DMS114 treated with DMSO at 0.1 percent for 48 hours (cell line): Measurements from ENCODE around the gene YEATS2.
"Not testable (repeated sequence)": the region's sequence is repeated elsewhere in the genome, so short reads cannot be mapped to it uniquely, and the experiment has no call there.

Experiments
- DNase-seq: peaks from one replicate; lab custom pipeline; 2025; ENCODE audit not compliant: unreplicated experiment; lab: John Stamatoyannopoulos, UW

Gene YEATS2

DNA sequence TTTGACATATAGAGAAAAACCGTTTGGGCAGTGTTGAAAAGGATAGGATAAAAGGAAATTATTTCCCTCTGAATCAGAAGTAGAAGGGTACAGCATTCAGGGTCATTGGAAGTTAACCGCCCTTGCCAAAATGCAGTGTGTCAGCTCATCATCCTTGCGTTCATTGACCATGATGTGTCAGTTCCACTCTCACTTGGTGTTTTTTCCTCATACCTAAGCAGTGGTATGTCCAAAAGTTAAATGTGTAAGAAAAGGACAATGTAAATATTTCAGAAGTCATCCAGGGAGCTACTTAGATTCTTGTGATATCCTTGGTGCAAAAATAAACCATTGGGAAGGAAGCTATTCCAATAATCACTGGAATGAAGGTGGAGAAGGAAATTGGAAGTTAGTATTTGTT is 77.0 kb downstream of the YEATS2 start:
- DNase-seq, result no peak

GRCh38 chr3:183775781-183776180 is 78.2 kb downstream of the YEATS2 start:
- DNase-seq, result no peak

GRCh38 chr3:183776451-183776850 is 78.9 kb downstream of the YEATS2 start:
- DNase-seq, result not testable (repeated sequence)

DNA sequence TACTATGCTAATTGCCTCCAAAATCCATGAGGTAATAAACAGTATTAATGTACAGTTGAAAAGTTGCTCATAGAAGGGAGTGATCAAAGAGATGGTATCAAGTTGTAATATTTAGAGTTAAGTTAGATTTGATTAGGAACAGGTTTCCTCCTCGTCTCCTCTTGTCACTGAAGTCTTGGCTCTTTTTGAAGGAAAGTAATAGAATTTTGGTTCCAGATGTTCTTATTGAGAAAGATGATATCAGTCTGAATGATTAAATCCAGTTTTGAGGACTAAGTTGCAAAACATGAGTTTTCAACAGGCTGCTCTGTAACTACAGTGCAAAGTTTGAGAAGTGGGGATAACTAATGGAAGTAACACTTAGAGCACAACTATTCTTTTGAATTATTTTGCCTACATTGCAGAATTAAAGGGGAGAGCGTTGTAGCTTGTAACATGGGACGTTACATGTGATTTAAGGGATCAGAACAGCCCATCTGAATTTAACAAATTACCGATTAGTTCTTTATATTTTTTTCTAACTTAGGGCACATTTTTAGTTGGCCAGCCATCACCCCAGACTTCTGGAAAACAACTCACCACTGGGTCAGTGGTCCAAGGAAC is 79.5 kb downstream of the YEATS2 start:
- no peak for DNase-seq

DNA sequence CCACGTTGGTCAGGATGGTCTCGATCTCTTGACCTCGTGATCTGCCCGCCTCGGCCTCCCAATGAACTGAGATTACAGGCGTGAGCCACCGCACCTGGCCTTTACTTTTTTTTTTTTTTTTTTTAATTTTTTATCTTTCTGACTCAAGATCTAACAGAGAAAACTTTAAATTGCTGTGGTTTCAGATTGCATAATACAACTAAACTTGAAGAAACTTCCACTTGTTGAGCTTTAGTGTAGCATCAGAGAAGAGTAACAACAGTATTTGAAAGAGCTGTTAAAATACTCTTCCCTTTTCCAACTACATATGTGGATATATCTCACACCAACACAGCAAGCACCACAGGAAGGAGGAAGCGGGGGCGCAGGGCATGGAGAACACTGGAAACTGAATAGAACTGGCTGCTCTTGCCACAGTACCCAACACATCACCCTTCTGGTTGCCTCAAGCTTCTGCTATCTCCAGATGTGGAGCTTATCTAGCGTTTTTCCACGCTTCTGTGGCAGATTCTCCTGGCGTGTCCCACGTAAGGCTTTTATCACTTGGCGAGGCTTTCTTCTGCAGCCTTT is 82.4 kb downstream of the YEATS2 start:
- DNase-seq, result no peak

GRCh38 chr3:183781246-183781645 is 83.6 kb downstream of the YEATS2 start:
- DNase-seq, result no peak

- DNase-seq, result no peak
These were observed 85.1 kb downstream of the YEATS2 start for GRCh38 chr3:183782576-183783276.

GRCh38 chr3:183784503-183784902 is 86.9 kb downstream of the YEATS2 start:
- DNase-seq, result not testable (repeated sequence)

DNA sequence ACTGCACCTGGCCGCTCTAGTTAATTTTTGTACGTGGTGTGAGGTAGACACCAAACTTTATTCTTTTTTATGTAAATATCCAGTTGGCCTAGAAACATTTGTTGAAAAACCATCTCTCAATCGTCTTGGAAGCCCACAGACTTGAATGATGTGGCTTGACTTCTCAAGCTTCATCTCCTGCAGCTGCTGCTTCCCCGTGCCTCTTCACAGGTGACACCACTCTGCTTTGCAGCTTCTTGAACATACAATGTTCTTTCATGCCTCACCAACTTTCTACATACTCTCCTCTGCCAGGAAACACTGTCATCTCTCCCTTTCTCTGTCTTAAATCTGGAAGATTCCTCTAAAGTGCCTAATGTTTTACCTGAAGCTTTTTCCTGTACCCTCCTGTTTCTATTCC is 92.2 kb downstream of the YEATS2 start:
- DNase-seq, result no peak

- DNase-seq, result no peak
These were observed 93.1 kb downstream of the YEATS2 start for GRCh38 chr3:183790700-183791099.

DNA sequence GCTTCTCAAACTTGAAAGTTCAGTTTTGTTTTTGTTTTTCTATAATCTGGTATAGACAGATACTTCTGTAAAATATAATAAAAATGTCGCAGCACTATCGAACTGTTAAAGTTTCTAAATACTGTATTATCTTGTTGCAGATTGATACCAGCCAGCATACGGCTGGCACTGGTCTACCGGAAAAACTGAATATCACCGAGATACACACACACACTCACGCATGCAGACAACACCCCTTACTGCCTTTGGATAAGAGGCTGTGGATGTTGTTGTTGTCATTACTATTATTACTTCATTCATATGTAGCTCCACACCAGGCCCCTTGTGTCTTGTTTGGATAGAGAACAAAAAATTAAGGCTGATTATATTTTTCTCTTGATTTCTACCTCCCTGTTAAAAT is 95.4 kb downstream of the YEATS2 start:
- no peak for DNase-seq

GRCh38 chr3:183794452-183794851 is 96.9 kb downstream of the YEATS2 start:
- DNase-seq, result no peak

DNA sequence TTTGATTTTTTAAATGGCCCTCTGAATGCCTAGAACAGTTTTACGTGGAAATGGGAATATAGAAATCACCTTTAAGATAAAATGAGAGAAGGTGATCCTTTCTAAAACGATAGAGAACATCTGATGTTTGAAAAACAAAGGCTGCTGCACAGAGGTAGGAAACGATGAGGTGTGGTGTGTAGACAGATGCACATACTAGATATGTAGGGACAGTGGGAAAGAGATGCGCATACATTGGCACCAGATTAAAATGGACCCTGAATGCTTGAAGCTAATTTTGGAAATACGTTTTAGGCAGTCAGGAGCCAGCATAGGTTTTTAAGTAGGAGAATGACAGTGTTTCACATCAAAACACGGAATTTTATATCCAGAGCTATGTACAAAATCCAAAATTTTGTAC is 98.8 kb downstream of the YEATS2 start:
- no peak for DNase-seq

- no peak for DNase-seq
These were observed 100.4 kb downstream of the YEATS2 start for GRCh38 chr3:183797996-183798395.

GRCh38 chr3:183799461-183799860 is 101.9 kb downstream of the YEATS2 start:
- no peak for DNase-seq

DNA sequence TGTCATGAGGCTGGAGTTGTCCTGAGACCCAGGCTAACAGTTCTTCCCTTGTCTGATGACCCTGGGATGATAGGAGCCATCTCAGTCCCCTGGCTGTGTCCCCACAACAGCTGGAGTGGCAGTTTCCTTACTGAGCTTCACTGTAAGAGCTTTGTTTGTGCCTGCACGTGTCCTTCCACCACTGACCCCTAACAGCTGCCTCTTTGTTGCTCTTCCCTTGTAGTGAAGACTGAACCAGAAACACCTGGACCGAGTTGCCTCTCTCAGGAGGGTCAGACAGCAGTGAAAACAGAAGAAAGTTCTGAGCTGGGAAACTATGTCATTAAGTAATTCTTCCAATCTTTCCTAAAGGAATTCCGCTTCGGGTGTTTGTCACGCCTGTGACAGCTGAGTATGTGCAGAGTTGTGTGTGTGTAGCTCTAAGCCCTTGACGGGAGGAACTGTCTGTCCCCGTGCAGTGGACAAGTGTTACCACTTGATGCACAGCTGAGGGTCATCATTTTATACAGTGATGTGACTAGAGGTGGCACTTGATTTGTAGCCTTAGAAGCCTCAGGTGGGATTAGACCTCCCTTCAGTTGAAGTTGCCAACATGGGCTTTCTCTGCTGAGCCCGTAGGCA is 102.8 kb downstream of the YEATS2 start:
- no peak for DNase-seq

GRCh38 chr3:183801601-183802000 is 104.0 kb downstream of the YEATS2 start:
- DNase-seq, result no peak

- no peak for DNase-seq
These were observed 105.4 kb downstream of the YEATS2 start for GRCh38 chr3:183802989-183803388.

GRCh38 chr3:183807209-183807728 is 109.7 kb downstream of the YEATS2 start:
- no peak for DNase-seq

- no peak for DNase-seq
These were observed 110.3 kb downstream of the YEATS2 start for GRCh38 chr3:183807881-183808280.

DNA sequence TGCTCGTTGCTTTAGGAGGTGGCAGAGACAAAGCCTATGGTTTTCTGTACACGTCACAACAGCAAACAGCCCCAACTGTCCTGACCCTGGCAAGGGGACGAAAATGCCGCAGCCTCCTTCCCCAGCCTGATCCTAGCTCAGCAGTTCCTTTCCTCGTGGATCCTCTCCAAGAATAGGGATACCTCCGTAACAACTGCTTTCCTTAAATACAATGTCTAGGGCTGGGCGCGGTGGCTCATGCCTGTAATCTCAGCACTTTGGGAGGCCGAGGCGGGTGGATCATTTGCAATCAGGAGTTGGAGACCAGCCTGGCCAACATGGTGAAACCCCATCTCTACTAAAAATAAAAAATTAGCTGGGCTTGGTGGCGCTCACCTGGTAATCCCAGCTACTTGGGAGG is 110.8 kb downstream of the YEATS2 start:
- DNase-seq, result no peak

- no peak for DNase-seq
These were observed 111.7 kb downstream of the YEATS2 start for GRCh38 chr3:183809270-183809669.
